HG02981 (cell line): ENCODE data around the gene WTIP.
A peak's percentile ranks its signal among the peaks of the same experiment; 100 is the strongest.
"Not testable (repeated sequence)": the region's sequence is repeated elsewhere in the genome, so short reads cannot be mapped to it uniquely, and the experiment has no call there.

Experiments used
- ATAC-seq: cut with Tn5 transposase; IDR thresholded peaks from one replicate; pipeline ENCODE4 v1.9.1; 2021; ENCODE audit warnings: mild to moderate bottlenecking, moderate library complexity; ENCODE audit not compliant: unreplicated experiment

WTIP gene

DNA sequence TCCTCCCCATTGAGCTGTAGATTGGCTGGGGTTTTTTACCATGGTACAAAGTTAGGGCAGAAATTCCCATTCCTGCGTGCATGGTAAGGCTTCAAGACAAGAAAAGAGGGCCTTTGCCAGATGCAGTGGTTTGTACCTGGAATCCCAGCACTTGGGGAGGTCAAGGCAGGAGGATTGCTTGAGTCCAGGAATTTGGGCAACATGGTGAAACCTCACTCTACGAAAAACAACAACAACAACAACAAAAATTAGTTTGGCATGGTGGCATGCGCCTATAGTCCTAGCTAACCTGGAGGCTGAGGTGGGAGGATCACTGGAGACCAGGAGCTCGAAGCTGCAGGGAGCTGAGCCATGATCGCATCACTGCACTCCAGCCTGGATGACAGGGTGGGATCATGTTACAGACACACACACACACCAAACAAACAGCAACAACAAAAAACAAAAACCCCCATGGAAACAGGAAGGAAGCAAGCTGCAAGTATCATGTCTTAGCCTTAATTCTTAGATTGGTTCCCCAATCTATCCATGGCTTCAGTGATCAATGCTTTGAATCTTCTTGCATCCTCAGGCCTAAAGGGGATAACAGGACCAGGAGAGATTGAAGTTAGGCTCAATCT lies 5.5 kb upstream of the WTIP start:
- no peak for ATAC-seq

DNA sequence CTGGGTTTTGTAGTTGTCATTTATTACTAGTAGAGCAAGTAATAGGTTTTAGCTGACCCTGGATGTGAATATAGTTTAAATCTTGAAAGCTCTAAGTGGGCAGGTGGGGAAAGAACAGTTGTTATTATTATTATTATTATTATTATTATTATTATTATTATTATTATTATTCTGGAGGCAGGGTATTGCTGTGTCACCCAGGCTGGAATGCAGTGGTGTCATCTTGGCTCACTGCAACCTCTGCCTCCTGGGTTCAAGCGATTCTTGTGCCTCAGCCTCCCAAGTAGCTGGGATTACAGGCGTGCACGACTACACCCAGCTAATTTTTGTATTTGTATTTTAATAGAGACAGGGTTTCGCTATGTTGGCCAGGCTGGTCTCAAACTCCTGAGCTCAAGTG lies 3.1 kb upstream of the WTIP start:
- ATAC-seq: not testable (repeated sequence)

DNA sequence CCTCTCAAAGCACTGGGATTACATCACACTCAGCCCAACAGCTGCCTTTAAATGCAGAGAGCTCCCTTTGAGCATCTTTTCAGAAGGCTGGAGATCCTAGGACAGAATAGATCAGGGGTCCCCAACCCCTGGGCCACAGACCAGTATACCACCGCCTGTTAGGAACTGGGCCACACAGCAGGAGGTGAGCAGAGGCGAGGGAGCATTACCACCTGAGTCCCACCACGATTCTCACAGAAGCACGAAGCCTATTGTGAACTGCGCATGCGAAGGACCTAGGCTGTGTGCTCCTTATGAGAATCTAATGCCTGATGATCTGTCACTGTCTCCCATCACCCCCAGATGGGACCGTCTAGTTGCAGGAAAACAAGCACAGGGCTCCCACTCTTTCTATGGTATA lies 2.2 kb upstream of the WTIP start:
- ATAC-seq: no peak

DNA sequence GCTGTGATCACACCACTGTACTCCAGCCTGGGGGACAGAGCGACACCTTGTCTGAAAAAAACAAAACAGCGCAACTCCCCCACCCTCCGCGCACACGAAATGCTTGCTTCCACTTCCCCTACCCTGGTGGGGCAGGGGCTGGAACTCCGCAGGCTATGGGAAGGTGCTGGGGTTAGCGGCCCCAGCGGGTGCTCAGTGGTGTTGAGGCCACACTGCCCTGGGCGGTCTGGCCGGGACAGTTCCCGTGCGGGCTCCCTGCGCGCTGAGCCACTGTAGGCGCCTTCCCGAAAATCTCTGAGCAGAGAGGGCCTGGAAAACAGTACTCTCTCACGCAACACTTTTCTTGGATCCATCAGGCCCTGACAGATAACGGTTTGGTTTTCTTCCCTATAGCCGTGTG lies 1.1 kb upstream of the WTIP start:
- no peak for ATAC-seq

DNA sequence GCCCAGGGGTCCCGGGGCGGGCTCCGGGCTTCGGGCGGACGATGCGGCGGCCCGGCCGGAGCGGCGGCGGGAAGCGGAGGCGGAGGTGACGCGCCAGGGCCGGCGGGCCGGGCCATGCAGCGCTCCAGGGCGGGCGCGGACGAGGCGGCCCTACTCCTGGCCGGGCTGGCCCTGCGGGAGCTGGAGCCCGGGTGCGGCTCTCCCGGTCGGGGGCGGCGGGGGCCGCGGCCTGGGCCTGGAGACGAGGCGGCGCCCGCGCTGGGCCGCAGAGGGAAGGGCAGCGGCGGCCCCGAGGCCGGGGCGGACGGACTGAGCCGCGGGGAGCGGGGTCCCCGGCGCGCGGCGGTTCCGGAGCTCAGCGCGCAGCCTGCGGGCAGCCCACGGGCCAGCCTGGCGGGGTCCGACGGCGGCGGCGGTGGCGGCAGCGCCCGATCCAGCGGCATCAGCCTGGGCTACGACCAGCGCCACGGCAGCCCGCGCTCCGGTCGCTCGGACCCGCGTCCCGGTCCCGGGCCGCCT lies 362 bp downstream of the WTIP start:
- ATAC-seq: no peak

DNA sequence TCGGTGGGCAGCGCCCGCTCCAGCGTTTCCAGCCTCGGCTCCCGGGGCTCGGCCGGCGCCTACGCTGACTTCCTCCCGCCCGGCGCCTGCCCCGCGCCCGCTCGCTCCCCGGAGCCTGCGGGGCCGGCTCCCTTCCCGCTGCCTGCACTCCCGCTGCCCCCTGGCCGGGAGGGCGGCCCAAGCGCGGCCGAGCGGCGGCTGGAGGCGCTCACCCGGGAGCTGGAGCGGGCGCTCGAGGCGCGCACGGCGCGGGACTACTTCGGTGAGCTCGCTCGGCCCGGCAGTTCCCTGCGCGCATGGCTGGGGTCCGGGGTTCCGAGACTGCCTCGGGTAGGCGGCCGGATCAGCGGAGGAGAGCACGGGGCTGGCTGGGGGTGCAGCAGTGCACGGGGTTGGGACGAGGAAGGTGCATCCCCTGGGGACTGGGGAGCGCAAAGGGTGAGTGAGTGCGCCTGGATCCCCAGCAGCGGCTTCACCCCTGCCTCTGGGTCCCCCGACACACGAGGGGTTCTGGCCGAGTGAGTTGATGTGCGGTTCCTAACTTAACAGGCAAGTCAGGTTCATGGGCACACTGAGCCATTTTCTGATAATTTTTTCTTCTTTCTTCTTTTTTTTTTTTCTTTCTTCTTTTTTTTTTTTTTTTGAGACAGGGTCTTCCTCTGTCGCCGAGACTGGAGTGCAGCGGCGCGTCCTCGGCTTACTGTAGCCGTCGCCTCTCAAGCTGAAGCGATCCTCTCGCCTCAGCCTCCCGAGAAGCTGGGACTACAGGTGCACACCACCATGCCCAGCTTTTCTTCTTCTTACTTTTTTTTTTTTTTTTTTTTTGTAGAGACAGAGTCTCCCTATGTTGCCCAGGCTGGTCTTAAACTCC lies 1.1 kb downstream of the WTIP start:
- ATAC-seq: no peak

DNA sequence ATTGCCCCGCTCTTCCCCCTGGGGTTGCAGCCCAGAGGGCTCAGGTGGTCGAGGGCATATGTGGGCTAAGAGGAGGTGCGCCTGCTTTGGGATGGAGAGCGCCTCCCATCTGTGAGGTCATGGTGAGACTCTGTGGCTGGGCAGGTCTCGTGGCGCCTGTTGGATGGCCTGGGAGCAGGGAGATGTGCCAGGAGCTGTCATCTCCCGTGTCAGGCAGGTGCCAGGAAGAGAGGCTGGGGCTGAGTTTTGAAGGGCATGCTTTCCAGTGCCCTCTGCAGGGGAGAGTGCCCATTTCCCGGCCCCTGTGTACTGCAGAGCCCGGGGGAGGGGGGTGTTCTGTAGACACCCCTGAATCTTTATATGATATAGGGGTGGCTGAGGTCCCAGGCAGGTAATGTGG lies 2.8 kb downstream of the WTIP start:
- ATAC-seq: no peak

DNA sequence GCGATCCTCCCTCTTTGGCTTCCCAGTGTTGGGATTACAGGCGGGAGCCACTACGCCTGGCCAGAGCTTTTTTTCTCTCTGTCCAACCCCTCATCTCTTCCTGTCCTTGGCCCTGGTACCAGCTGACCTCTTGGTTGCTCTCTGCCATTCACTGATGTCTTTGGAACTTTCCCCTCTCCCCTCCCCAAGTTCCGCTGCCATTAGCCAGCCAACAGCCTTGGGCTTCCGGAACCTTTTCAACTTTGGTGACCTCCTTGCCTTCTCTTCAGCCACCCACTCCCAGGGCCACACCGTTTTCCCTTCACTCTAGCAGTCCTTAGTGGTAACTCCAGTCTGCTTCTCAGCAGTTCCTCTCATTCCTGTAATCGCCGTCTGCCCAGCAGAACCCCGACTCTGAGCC lies 4.3 kb downstream of the WTIP start:
- no peak for ATAC-seq

DNA sequence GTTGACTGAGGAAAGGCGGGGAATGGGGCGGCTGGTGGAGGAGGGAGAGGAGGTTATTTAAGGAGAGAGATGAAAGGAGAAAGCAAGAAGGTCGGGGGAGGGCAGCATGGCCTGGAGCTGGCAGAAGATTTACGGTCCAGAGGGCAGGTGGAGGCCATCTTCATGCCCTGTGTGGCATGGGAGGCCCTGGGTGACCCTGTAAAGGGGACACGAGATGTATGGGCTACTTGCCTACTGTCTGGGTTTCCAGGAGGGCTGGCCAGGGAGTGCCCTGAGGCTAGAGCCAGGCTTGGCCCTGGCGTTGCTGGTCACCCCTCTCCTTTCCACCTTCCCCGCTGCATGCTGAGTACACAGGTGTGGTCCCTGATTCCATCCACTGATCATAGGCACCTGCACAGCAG lies 6.1 kb downstream of the WTIP start:
- ATAC-seq: no peak

DNA sequence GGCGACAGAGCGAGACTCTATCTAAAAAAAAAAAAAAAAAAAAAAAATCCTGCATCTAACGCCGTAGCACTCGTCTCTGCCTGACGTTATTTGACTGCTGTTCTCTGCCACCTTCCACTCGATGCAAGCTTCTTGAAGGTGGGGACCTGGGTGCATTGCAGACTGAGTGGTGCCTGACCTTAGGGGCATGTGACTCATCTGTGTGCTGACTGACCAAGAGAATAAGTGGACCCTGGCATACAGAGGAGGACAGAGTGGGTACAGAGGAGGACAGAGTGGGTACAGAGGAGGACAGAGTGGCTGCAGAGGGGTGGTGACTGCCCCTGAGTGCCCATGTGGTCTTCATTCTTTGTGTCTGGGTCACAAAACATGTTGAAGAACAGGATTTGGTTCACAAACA lies 7.6 kb downstream of the WTIP start:
- no peak for ATAC-seq

DNA sequence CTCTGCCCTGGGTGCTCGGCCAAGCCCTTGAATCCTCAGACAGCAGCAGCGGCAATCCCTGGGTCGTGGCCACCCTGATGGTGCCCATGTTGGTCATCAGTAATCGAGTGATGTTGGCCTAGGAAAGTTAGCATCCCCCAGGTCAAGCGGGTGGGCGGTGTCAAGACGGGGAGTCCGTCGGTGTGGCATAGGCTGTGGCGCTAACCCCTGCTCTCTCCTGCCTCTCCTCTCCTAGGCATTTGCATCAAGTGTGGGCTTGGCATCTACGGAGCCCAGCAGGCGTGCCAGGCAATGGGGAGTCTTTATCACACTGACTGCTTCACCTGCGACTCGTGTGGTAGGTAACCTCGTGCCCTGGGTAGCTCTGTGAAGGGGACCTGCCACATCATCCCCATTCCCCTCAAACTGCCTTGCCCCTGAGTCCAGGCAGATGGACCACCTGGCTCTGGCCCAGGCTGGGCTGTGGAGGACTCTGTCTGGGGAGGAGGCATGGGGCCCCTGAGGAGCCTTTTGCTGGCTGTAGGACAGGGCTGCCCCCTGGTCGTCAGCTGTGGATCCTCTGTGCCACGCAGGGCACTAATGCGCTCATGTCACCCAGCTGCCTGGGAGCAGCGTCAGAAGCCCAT lies 8.7 kb downstream of the WTIP start:
- ATAC-seq: no peak

DNA sequence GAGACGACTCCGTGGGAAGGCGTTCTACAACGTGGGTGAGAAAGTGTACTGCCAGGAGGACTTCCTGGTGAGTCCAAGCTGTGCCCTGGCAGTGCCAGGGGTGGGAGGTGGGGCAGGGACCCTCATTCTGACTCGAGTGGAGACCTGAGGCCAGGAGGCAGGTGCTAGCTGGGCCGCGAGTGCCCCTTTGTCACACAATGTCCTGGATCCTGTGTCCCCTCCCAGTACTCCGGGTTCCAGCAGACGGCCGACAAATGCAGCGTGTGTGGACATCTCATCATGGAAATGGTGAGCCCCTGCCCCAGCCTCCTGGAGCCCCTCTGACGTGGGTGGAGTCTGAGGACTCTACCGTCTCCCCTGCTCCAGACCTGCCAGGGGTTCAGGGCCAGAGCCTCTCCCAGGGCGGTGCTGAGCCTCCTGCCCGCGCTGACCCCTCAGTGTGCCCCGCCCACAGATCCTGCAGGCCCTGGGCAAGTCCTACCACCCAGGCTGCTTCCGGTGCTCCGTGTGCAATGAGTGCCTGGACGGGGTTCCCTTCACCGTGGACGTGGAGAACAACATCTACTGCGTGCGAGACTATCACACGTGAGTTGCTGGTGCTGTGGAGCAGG lies 11.6 kb downstream of the WTIP start:
- no peak for ATAC-seq

DNA sequence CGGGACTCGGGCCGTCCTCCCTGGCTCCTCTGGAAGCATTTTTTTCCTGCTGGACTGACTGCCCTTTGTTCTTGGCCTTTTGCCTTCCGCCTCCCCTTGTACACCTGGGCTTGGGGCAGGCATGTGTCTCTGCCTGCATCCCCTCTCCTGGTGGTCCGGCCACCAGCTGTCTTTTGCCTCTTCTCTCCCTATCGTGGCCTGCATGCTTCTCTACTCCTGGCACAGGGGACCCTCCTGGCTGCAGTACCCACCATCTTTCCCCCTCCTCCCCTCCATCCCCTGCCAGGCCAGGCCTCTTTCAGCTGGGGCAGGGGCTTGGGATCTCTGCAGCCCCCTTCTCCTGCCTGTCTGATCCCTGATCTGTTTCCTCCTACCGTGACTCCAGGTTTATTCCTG lies 12.1 kb downstream of the WTIP start:
- ATAC-seq: no peak

DNA sequence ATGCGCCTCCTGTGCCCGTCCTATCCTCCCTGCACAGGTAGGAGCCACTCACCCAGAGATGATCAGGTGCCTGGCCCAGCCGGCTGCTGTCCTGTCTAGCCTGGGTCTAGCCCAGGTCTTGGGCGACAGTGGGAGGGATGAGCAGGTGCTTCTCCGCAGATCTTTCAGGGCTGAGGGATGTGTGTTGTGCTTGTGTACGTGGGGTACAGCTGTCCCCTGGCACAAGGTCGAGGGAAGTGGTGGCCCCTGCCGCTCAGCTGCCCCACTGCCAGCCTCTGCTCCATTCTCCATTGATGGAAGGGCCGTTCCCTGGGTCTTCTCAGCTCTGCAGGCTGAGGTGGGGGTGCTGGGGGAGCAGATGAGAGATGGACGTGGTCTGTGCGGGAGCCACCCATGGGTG lies 13.0 kb downstream of the WTIP start:
- ATAC-seq: no peak

DNA sequence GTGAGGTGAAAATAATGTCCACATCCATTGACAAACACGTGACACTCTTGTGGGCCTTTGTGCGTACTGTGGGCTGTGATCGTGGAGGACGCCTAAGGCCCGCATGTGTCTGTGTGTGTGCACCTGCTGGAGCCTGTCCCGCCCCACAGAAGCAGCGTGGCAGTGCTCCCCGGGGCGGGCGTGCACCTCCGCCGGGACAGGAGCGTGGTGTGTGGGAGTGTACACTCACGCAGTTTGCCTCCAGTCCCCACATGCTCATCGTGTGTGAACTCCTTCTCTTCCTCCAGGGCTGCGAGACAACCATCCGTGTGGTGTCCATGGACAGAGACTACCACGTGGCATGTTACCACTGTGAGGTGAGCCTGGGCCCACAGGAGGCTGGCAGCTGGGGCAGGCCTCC lies 13.9 kb downstream of the WTIP start:
- no peak for ATAC-seq

DNA sequence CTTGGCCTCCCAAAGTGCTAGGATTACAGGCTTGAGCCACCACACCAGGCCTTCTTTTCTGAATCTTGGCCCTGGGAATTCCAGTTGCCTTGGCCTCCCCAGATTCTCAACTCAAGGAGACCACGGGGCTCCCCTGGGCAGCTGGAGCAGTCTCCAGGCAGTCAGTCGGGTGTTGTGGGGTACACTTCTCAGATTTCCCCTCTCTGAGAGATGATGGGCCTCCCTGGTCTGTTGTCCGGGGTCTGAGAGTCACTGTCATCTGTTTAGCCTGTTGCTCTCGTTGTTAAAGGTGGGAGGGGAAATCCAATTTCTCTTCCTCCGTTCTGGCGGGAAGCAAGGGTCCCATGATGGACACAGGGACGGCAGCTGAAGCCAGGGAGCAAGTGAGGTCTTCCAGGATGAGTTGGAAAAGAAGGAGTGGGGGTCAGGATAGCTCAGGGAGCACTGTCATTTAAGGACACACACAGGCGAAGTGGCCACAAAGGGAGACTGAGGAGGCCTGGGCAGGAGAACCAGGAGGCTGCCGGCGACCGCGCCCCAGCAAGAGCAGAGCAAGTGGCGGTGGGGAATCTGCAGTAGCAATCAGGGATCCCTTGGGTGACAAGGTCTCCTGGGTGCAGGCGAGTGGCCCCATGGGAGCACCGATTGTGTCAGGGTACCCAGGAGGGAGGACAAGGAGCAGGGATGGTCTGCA lies 15.7 kb downstream of the WTIP start:
- ATAC-seq: no peak

DNA sequence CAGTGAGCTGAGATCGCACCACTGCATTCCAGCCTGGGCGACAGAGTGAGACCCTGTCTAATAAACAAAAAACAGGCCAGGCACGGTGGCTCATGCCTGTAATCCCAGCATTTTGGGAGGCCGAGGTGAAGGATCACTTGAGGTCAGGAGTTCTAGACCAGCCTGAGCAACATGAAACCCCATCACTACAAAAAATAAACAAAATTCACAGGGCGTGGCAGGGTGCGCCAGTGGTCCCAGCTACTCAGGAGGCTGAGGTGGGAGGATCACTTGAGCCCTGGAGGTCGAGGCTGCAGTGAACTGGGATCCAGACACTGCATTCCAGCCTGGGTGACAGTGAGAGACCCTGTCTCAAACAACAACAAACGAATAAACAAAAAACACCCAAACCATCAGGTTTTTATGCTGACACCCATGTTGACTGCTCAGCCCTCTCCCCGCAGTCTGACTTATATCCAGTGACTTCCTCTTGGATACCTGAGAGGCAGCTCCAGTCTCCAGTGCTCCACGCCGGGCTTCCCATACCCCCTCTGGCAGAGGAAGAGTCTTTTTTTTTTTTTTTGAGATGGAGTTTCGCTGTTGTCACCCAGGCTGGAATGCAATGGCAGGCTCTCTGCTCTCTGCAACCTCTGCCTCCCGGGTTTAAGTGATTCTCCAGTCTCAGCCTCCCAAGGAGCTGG lies 17.7 kb downstream of the WTIP start:
- no peak for ATAC-seq

DNA sequence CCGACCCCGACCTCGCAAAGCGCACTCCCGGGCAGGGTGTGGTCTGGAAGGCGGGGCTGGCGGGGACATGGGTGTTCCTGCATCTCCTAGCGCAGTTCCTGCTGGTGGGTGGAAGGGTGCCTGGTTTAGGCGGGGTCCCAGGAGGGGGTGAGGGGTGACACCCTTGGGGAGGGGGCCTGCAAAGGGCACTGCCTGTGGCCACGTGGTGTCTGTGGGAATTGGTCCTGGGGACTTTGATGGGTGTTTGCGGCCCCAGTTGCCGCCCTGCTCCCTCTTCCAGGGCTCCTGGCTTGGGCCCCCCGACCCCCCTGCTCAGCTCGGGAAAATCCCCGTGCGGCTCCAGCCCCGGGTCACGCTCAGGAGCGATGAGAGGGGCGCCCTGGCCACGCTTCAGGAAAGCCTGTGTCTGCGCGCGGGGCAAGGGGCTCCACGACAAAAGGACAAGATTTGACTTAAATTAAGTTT lies 19.1 kb downstream of the WTIP start:
- no peak for ATAC-seq

DNA sequence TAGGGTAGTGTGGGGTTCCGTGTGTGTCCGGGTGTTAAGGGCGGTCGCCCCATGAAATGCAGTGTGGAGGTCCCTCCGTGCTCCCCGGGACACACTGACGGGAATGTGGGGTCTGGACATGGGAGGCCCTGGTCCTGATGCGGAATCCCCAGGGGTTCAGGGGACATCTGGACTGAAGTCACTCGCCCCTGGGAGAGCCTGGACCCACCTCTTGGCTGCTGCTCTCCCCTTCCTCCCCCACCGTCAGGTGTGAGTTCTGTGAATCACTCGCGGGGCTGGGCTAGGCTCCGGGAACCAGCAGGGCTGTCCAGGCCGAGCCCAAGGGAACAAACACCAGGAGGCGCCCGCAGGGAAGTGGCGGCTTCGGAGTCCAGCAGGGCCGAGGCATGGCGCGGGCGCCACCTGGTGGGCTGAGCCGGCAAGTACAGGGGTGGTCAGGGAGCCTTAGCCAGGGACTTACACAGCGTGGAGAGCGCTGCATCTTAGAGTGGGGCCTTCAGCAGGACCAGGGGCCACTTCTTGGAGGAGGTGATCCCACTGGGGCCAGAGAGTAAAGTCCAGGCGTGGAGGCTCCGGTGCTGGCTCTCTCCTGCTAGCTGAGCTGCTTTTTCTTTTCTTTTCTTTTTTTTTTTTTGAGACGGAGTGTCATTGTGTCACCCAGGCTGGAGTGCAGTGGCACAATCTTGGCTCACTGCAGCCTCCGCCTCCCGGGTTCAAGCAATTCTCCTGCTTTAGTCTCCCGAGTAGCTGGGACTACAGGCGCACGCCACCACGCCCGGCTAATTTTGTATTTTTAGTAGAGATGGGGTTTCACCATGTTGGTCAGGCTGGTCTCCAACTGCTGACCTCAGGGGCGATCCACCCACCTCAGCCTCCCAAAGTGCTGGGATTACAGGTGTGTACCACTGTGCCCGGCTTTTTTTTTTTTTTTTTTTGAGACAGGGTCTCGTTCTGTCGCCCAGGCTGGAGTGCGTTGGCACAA lies 20.1 kb downstream of the WTIP start:
- ATAC-seq: peak; percentile 80
